Activated CD4-positive, alpha-beta T cell treated with anti-CD3 and anti-CD28 coated beads for 36 hours (primary cell): ENCODE results near the gene CCDC14. TPM values are rescaled to one million over a fixed set of nuclear protein-coding genes. Genes with fewer than 3 reads are reported as not detected.
A peak's percentile ranks its signal among the peaks of the same experiment; 100 is the strongest.
"Not testable (repeated sequence)": the region's sequence is repeated elsewhere in the genome, so short reads cannot be mapped to it uniquely, and the experiment has no call there.

Experiments used
- ATAC-seq: fragments of 200-7000 bp; cut with Tn5 transposase; one replicate; pipeline ENCODE4 v1.10.0; 2021; ENCODE audit warnings: mild to moderate bottlenecking, moderate library complexity
- CTCF ChIA-PET: fragments of 350-600 bp; sonication (Branson Sonifier 250); formaldehyde crosslinking; loops from one replicate; lab custom pipeline; 2021; ENCODE audit warnings: antibody characterized with exemption; lab: Charles Lee
- POLR2A ChIA-PET: fragments of 350-600 bp; sonication (Branson Sonifier 250); formaldehyde crosslinking; loops from one replicate; lab custom pipeline; 2021; ENCODE audit warnings: antibody characterized with exemption, inconsistent platforms; lab: Charles Lee
- DNase-seq: peaks from one replicate; pipeline ENCODE4 v3.0.0-alpha.2; 2020
- H3K27ac Mint-ChIP-seq: one replicate; pipeline ENCODE4 v1.8.0; 2021; ENCODE audit warnings: mixed read lengths
- H3K27me3 Mint-ChIP-seq: one replicate; pipeline ENCODE4 v1.8.0; 2021; ENCODE audit warnings: mixed read lengths
- H3K36me3 Mint-ChIP-seq: one replicate; pipeline ENCODE4 v1.8.0; 2021; ENCODE audit warnings: low read depth, mixed read lengths
- H3K4me1 Mint-ChIP-seq: one replicate; pipeline ENCODE4 v1.8.0; 2021; ENCODE audit warnings: mixed read lengths
- H3K4me3 Mint-ChIP-seq: one replicate; pipeline ENCODE4 v1.8.0; 2021; ENCODE audit warnings: mild to moderate bottlenecking, moderate library complexity, mixed read lengths
- H3K9me3 Mint-ChIP-seq: one replicate; pipeline ENCODE4 v1.8.0; 2021; ENCODE audit warnings: low read depth, mixed read lengths
- intact Hi-C, 2 experiments: fragments of 100-400 bp; cut with DNase I in 1 of 2; cut with micrococcal nuclease in 1 of 2; formaldehyde crosslinking; loops; one replicate each; pipeline versions ENCODE4 v1.14.2 to v1.15.1; 2022 to 2024; cut with DNase I, micrococcal nuclease
- total RNA-seq, 2 experiments: library from RNA; stranded (reverse); gene quantifications; one replicate each; pipeline ENCODE4 v1.2.3, GENCODE V29; 2021

Gene CCDC14, protein sequence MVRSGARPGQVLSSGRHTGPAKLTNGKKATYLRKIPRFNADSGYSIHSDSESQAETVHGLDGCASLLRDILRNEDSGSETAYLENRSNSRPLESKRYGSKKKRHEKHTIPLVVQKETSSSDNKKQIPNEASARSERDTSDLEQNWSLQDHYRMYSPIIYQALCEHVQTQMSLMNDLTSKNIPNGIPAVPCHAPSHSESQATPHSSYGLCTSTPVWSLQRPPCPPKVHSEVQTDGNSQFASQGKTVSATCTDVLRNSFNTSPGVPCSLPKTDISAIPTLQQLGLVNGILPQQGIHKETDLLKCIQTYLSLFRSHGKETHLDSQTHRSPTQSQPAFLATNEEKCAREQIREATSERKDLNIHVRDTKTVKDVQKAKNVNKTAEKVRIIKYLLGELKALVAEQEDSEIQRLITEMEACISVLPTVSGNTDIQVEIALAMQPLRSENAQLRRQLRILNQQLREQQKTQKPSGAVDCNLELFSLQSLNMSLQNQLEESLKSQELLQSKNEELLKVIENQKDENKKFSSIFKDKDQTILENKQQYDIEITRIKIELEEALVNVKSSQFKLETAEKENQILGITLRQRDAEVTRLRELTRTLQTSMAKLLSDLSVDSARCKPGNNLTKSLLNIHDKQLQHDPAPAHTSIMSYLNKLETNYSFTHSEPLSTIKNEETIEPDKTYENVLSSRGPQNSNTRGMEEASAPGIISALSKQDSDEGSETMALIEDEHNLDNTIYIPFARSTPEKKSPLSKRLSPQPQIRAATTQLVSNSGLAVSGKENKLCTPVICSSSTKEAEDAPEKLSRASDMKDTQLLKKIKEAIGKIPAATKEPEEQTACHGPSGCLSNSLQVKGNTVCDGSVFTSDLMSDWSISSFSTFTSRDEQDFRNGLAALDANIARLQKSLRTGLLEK
- total RNA-seq = 10 to 100 TPM; 35.4 to 52.4 TPM

DNA sequence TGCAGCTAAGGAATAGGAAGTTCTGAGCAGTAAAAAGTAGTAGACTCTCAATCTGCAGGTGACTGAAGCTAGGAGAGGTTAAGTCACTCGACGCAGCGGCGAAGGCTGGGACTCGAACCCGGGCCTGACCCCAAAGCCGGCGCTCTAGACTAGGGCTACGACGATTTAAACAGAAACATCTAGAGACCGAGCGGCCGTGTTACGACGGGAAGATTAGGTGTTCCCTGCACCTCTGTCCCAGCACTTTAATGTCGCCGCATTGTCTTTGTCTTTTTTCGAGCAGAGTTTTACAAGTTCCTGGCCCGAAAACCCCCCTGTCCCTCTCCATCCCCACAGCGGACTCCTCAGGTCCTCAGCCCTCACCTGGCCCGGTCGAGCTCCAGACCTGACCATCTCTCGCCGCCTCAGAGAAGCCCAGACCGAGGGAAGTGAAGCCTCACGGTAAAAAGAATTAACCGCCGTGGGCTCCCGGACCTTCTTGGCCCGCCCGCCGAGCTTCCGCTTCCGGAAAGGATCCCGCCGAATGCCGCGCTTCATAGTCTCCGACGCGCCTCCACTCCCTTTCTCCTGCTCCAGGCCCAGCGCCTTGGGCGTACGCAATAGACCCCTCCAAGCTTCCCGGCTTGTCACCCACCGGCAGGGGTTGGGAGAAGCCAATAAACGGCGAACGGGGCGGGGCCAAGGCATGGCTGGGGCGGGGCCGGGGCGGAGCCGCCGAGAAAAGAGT lies at the start of gene CCDC14:
TSS of gene CCDC14 (minus strand) at position 449 of the 727 bp plus-strand sequence. CDS start at position 393, 56 bp downstream.
- ATAC-seq = peak; percentile 98
- Mint-ChIP-seq H3K27ac (peak within 1 kb of the TSS; percentile 91), H3K4me1 (peaks cover 23% of the 10 kb centered on the region), H3K9me3 (no peaks in the 10 kb centered on the region), H3K27me3 (peaks cover 7% of the 10 kb centered on the region), H3K4me3 (peak within 1 kb of the TSS; percentile 87), H3K36me3 (peaks cover under 1% of the 10 kb centered on the region)
- ChIA-PET POLR2A (interaction anchor here (0.7 kb wide), 1 partner anchor 48 kb away, joined by 3 read pairs; no protein-coding TSS in a partner anchor), CTCF (no interaction called here)
- intact Hi-C loops = loop anchor here (1.0 to 5.0 kb wide), 5 partner anchors 72 to 769 kb away; partner anchors contain the start of genes HACD2 (in 1 of the 2), KALRN (in 1 of the 2), MYLK (in 1 of the 2) and SEC22A (in 1 of the 2)
- DNase-seq = peak; percentile 92

DNA sequence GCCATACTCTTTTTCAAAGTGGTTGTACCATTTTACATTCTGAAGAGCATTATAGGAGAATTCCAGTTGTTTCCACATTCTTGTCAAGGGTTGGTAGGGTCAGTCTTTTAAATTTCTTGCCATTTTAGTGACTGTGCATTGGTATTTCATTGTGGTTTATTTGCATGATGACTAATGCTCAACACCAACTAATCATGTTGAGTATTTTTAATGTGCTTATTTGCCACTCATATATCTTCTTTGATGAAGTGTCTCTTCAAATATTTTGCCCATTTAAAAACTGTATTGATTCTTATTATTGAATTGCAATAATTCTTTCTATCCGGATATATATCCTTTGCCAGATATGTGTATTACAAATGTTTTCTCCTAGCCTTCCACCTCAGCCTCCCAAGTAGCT lies 47.3 kb upstream of the CCDC14 start:
- H3K27me3 Mint-ChIP-seq = peaks cover 31% of the 10 kb centered on the region
- POLR2A ChIA-PET, DNase-seq, H3K4me3 Mint-ChIP-seq, intact Hi-C loops, CTCF ChIA-PET, H3K9me3 Mint-ChIP-seq, ATAC-seq, H3K36me3 Mint-ChIP-seq, H3K27ac Mint-ChIP-seq, H3K4me1 Mint-ChIP-seq: not testable (repeated sequence)

DNA sequence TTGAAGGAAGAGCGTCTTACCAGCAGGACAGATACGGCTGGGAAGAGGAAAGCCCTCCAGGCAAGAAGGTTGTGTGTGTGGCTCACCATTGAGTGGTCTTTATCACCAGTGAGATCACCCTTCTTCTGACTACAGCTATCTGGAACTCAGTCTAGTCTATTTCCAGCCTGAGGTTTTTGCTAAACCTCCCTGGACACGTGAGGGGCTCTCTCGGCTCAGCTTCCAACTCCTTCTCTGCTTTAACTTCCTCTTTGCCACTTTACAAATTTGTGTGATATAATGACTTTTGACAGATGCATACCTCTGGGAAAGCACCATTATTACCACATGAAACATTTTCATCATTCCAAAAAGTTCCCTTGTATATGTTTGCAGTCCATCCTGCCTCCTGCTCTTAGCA lies 46.2 kb upstream of the CCDC14 start:
- Mint-ChIP-seq H3K27ac (no peak overlapping the region), H3K4me3 (no peak overlapping the region), H3K27me3 (peaks cover 35% of the 10 kb centered on the region), H3K36me3 (no peaks in the 10 kb centered on the region), H3K4me1 (no peaks in the 10 kb centered on the region), H3K9me3 (no peaks in the 10 kb centered on the region)
- POLR2A ChIA-PET = no interaction called here
- DNase-seq (no peak), ATAC-seq (no peak)
- intact Hi-C loops = no loop called here
- CTCF ChIA-PET = interaction anchor here (1.2 kb wide), 1 partner anchor 29 kb away, joined by 4 read pairs; no protein-coding TSS in a partner anchor

DNA sequence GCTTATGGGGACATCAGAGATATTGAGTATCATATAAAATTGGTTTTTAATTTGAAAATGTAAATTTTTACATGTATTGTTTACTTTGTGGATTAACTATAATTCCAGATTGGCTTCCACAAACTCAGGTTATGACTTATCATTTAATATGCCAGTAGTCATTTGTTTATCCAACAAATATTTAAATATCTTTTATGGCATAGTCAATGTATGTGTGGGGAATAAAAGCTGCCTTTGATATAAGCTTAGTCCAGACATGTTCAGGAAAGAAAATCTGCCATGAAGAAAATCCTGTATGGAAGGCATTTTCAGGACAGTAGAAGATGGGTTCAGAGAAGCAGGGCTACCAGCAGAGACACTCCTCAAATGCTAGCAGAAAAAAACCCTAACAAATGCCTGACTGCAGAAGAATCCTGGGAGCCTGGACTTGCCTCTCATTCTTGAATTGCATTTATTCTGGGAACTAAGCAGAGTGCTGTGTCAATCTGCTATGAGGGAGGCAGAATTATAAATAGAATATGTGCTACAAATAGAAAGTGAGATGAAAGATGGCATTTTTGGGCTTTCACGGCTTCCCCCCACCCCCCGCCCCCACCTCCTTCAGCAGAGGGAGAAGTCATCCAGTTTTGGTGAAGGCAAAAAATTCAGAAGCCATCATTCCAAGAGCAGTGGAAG lies 41.5 kb upstream of the CCDC14 start:
- DNase-seq, H3K4me3 Mint-ChIP-seq, intact Hi-C loops, ATAC-seq, H3K4me1 Mint-ChIP-seq, POLR2A ChIA-PET, H3K9me3 Mint-ChIP-seq, H3K27ac Mint-ChIP-seq, CTCF ChIA-PET, H3K36me3 Mint-ChIP-seq: not testable (repeated sequence)
- peaks cover 45% of the 10 kb centered on the region for H3K27me3 Mint-ChIP-seq

DNA sequence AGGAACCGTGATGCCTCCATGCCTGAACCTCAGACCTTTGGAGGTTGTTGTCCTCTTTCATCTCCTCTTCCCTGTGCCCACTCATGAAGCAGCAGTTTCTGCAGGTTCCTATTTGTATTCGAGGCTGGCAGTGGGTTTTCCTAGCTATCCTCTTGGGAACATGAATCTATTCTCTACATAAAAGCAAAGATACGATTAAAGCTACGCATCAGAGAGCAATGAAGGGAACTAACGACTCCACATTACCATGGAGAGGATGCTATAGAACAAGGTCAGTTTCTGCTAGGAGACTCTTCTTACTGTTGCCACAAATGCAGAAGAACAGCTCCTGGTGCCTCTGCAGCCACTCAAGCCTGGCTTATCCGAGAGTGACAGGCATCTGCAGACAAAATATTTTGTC lies 40.3 kb upstream of the CCDC14 start:
- POLR2A ChIA-PET, intact Hi-C loops: not testable (repeated sequence)
- H3K27me3 Mint-ChIP-seq = peaks cover 42% of the 10 kb centered on the region

DNA sequence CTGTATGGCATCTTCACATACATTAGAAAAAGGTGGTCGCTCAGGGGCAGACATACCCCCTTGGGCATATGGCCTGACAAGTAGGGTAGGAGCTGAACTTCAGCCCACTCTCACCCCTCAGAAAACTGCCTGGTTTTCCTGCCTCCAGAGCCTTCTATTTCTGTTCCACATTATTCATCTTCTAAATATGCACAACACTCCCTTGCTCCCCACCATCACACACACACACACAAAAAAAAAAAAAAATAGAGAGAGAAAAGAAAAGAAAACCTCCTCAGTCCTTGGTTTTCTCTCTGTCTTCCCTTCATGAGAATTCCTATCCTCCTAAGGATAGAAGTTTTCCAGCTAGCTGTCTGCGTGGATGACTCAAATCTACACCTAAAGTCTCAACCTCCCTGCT lies 36.5 kb upstream of the CCDC14 start:
- ATAC-seq (no peak), DNase-seq (no peak)
- no peaks in the 10 kb centered on the region for H3K36me3 Mint-ChIP-seq
- H3K27me3 Mint-ChIP-seq = peaks cover 29% of the 10 kb centered on the region
- H3K4me3 Mint-ChIP-seq = no peak overlapping the region
- intact Hi-C loops = no loop called here
- POLR2A ChIA-PET = no interaction called here
- CTCF ChIA-PET = no interaction called here
- no peaks in the 10 kb centered on the region for H3K4me1 Mint-ChIP-seq
- no peak overlapping the region for H3K27ac Mint-ChIP-seq
- no peaks in the 10 kb centered on the region for H3K9me3 Mint-ChIP-seq

More for the DNA sequence above, 40.3 kb upstream of the CCDC14 start:
- H3K27ac Mint-ChIP-seq, H3K36me3 Mint-ChIP-seq, ATAC-seq, H3K9me3 Mint-ChIP-seq, H3K4me3 Mint-ChIP-seq, H3K4me1 Mint-ChIP-seq, DNase-seq: not testable (repeated sequence)
- CTCF ChIA-PET = interaction anchor here (0.6 kb wide), 1 partner anchor 299 kb away, joined by 3 read pairs; no protein-coding TSS in a partner anchor

DNA sequence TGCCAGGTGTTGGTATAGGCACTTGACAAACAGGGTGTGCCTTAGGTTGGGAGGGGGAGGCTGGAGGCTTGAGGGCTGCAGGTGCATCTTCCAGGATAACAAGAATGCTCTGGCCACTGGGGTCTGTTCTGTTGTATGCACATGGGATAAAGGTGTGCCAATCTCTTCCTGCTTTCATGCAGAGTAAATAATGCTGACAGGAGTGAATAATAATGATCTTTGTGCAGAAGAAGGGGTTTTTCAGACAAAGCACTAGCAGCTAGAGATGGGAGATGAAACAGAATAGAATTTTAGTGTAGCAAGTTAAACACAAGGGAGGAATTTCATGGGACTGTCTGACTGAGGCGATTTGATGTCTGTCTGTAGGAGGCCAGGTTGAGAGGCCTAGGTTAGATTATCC lies 32.8 kb upstream of the CCDC14 start:
- H3K4me3 Mint-ChIP-seq = no peak overlapping the region
- H3K36me3 Mint-ChIP-seq = no peaks in the 10 kb centered on the region
- intact Hi-C loops = no loop called here
- ChIA-PET POLR2A (no interaction called here), CTCF (interaction anchor here (0.6 kb wide), 2 partner anchors 227 to 558 kb away, joined by 3 to 6 read pairs; no protein-coding TSS in a partner anchor)
- H3K9me3 Mint-ChIP-seq = no peaks in the 10 kb centered on the region
- DNase-seq (no peak), ATAC-seq (no peak)
- no peaks in the 10 kb centered on the region for H3K4me1 Mint-ChIP-seq
- H3K27ac Mint-ChIP-seq = no peak overlapping the region
- H3K27me3 Mint-ChIP-seq = peaks cover 32% of the 10 kb centered on the region

DNA sequence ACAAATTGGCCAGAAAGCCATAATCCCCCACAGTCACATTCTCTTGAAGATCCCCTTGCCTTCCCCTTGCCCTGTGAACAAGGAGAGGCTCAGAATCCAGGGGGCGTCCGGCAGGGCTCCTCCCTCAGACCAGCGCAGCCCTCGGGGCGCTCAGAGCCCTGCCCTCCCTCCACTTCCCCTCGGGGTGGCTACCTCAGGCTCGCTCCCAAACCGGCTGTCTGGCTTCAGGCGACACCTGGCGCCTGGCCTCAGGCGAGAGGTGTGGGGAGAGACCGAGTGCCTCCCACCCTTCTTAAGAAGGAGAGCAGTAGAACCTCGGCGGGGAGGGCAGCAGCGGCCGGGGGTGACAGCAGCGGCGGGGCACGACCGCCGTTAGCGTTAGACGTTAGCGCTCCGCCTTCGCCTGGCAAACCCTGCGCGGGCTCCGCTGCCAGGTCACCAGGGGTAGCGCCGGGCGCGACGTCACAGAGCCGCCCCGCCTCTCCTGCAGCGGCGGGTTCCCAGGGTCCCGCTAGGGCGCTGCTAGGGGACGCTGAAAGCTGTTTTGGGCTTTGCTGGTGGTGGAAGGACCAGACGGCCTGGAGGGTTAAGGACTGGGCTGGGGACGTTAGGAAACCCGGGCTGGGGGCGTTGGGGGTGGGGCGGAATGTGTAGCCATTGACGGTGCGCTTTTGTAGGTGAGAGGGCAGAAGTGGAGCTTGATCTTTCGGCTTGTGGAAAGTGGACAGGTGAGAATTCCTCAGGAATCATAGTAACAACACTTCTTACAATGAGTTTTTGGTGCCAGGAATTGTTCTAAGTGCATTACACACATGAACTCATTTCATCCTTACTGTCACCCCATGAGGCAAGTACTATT lies 30.9 kb upstream of the CCDC14 start, which contains the start of gene ROPN1:
TSS of gene ROPN1 (minus strand) at position 395 of the 859 bp plus-strand sequence. CDS start 11,643 bp downstream, outside the sequence.
- H3K27me3 Mint-ChIP-seq = peaks cover 32% of the 10 kb centered on the region
- H3K36me3 Mint-ChIP-seq, H3K4me1 Mint-ChIP-seq, intact Hi-C loops, CTCF ChIA-PET, H3K9me3 Mint-ChIP-seq, POLR2A ChIA-PET, H3K27ac Mint-ChIP-seq, DNase-seq: not testable (repeated sequence)
- peak within 1 kb of the TSS; percentile 33 for H3K4me3 Mint-ChIP-seq
- peak; percentile 98 for ATAC-seq

DNA sequence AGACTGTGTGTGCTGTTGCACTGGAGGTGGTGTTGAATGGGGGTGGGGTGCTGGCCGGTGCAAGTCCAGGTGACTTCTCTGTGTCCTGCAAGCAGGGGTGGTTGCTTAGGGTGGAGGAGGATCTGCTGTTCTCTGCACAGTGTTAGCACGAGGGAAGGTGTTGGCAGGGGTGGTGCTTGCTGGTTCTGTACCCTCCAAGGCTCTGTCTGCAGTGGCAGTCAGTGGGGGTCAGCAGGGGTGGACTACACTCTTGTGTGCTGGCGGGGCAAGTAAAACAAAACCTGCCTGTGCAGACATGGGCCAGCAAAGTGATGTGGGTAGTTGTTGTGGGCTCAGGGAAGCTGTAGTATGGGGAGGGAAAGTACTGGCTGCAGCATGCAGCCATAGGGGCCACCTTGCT lies 25.4 kb upstream of the CCDC14 start:
- H3K36me3 Mint-ChIP-seq = no peaks in the 10 kb centered on the region
- POLR2A ChIA-PET = no interaction called here
- no peaks in the 10 kb centered on the region for H3K4me1 Mint-ChIP-seq
- H3K27me3 Mint-ChIP-seq = peaks cover 48% of the 10 kb centered on the region
- intact Hi-C loops = loop anchor here in 1 of 2 experiments (10.0 kb wide), 1 partner anchor 342 kb away; no protein-coding TSS in a partner anchor
- DNase-seq (no peak), ATAC-seq (no peak)
- no peaks in the 10 kb centered on the region for H3K9me3 Mint-ChIP-seq
- H3K27ac Mint-ChIP-seq = no peak overlapping the region
- H3K4me3 Mint-ChIP-seq = no peak overlapping the region
- CTCF ChIA-PET = interaction anchor here (0.7 kb wide), 1 partner anchor 49 kb away, joined by 3 read pairs; no protein-coding TSS in a partner anchor
